Measurements from ENCODE around the gene ITPR1. TPM values are rescaled to one million over a fixed set of nuclear protein-coding genes. Genes with fewer than 3 reads are reported as not detected.

Gene ITPR1
- total RNA-seq, 1 donor from 2014 or later, result 121 TPM

DNA sequence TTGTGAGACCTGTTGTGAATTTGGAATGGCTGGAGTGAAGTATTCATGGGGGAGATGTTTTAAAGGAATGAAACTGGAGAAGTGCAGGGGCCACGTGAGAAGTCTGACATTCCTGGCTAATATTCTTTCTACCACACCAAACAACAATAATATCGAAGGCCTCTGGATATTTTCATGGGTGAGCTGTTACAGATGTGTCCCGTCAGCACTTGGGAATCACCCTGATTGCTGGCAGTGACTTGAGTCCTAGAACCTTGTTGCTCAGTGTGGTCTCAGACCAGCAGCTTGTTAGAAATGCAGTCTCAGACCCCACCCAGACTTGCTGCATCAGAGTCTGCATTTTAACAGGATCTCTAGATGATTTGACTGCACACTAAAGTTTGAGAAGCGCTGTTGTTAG lies 113.8 kb downstream of the ITPR1 start:
- intact Hi-C loops (cut with DNase I), result no loop called here

DNA sequence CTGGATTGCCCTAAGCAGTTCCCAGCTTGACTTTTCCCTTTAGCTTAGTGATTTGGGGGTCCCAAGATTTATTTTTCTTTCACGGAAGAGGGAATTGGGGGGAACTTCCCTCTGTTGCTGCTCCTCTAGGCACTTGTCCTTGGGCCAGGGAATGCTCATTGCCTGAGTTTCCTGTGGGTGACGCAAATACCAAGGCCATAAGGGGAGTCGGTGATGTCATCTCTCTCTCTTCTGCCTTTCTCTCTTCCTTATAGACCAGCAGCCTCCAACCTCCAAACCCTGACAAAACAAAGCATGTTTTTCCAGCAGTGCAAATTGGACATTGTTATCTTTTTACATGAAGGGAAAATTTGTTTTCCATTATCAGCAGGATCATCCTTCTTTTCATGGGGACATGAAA lies 120.2 kb downstream of the ITPR1 start:
- no peaks in the 10 kb centered on the region for H3K9me3 ChIP-seq
- no peak for DNase-seq (ENCODE audit: low spot score in 2 of 2)
- TF ChIP-seq, protein P1, sequence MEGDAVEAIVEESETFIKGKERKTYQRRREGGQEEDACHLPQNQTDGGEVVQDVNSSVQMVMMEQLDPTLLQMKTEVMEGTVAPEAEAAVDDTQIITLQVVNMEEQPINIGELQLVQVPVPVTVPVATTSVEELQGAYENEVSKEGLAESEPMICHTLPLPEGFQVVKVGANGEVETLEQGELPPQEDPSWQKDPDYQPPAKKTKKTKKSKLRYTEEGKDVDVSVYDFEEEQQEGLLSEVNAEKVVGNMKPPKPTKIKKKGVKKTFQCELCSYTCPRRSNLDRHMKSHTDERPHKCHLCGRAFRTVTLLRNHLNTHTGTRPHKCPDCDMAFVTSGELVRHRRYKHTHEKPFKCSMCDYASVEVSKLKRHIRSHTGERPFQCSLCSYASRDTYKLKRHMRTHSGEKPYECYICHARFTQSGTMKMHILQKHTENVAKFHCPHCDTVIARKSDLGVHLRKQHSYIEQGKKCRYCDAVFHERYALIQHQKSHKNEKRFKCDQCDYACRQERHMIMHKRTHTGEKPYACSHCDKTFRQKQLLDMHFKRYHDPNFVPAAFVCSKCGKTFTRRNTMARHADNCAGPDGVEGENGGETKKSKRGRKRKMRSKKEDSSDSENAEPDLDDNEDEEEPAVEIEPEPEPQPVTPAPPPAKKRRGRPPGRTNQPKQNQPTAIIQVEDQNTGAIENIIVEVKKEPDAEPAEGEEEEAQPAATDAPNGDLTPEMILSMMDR (IDR thresholded peaks at IDR 0.05), result no peak
- intact Hi-C loops (cut with DNase I), result no loop called here
- H3K4me3 ChIP-seq, result no peak overlapping the region
- H3K27me3 ChIP-seq, result no peaks in the 10 kb centered on the region
- no peaks in the 10 kb centered on the region for H3K4me1 ChIP-seq
- no peaks in the 10 kb centered on the region for H3K36me3 ChIP-seq
- no peak overlapping the region for H3K27ac ChIP-seq

More for the DNA sequence above, 113.8 kb downstream of the ITPR1 start:
- H3K4me1 ChIP-seq, result no peaks in the 10 kb centered on the region
- TF ChIP-seq, protein P1 (IDR thresholded peaks at IDR 0.05), result no peak
- H3K9me3 ChIP-seq, result no peaks in the 10 kb centered on the region
- H3K27ac ChIP-seq, result no peak overlapping the region
- H3K36me3 ChIP-seq, result no peaks in the 10 kb centered on the region
- H3K4me3 ChIP-seq, result no peak overlapping the region
- H3K27me3 ChIP-seq, result no peaks in the 10 kb centered on the region
- DNase-seq (ENCODE audit: low spot score in 2 of 2), result no peak

- intact Hi-C loops (cut with DNase I), result no loop called here
- H3K9me3 ChIP-seq, result no peaks in the 10 kb centered on the region
- H3K4me3 ChIP-seq, result no peak overlapping the region
- H3K36me3 ChIP-seq, result no peaks in the 10 kb centered on the region
- H3K27ac ChIP-seq, result no peak overlapping the region
- H3K27me3 ChIP-seq, result no peaks in the 10 kb centered on the region
- TF ChIP-seq, protein P1 (IDR thresholded peaks at IDR 0.05), result no peak
- no peak for DNase-seq (ENCODE audit: low spot score in 2 of 2)
- H3K4me1 ChIP-seq, result no peaks in the 10 kb centered on the region
These were observed 120.9 kb downstream of the ITPR1 start for GRCh38 chr3:4614070-4614469.

GRCh38 chr3:4614927-4615326 lies 121.8 kb downstream of the ITPR1 start:
- no peak overlapping the region for H3K4me3 ChIP-seq
- no peaks in the 10 kb centered on the region for H3K36me3 ChIP-seq
- TF ChIP-seq, protein P1 (IDR thresholded peaks at IDR 0.05), result no peak
- H3K4me1 ChIP-seq, result no peaks in the 10 kb centered on the region
- no peaks in the 10 kb centered on the region for H3K9me3 ChIP-seq
- H3K27ac ChIP-seq, result no peak overlapping the region
- DNase-seq (ENCODE audit: low spot score in 2 of 2), result no peak
- intact Hi-C loops (cut with DNase I), result no loop called here
- H3K27me3 ChIP-seq, result no peaks in the 10 kb centered on the region

GRCh38 chr3:4615750-4616149 lies 122.6 kb downstream of the ITPR1 start:
- intact Hi-C loops (cut with DNase I), result no loop called here
- no peak overlapping the region for H3K27ac ChIP-seq
- H3K27me3 ChIP-seq, result no peaks in the 10 kb centered on the region
- no peaks in the 10 kb centered on the region for H3K9me3 ChIP-seq
- H3K4me1 ChIP-seq, result no peaks in the 10 kb centered on the region
- TF ChIP-seq, protein P1 (IDR thresholded peaks at IDR 0.05), result no peak
- DNase-seq (ENCODE audit: low spot score in 2 of 2), result no peak
- H3K36me3 ChIP-seq, result no peaks in the 10 kb centered on the region
- no peak overlapping the region for H3K4me3 ChIP-seq

- Histone ChIP-seq H3K36me3 (no peaks in the 10 kb centered on the region), H3K9me3 (no peaks in the 10 kb centered on the region), H3K27me3 (no peaks in the 10 kb centered on the region), H3K27ac (no peak overlapping the region), H3K4me1 (no peaks in the 10 kb centered on the region), H3K4me3 (no peak overlapping the region)
- TF ChIP-seq, protein P1 (IDR thresholded peaks at IDR 0.05), result no peak
- intact Hi-C loops (cut with DNase I), result no loop called here
- DNase-seq (ENCODE audit: low spot score in 2 of 2), result no peak
These were observed 130.4 kb downstream of the ITPR1 start for GRCh38 chr3:4623421-4623999.
